HCT116 (cell line): ENCODE results near the gene GNB1. TPM values are rescaled to one million over a fixed set of nuclear protein-coding genes. Genes with fewer than 3 reads are reported as not detected.

Experiments
- ATAC-seq: fragments of 200-7000 bp; cut with Tn5 transposase; 2 replicates; pipeline ENCODE4 v1.9.1; 2020; ENCODE audit warnings: mild to moderate bottlenecking, moderate library complexity
- BruUV-seq: library from RNA; stranded (reverse); fragments of 400-500 nt; replicated peaks from 2 replicates; lab custom pipeline; 2021; lab: Mats Ljungman, UMichigan
- CTCF ChIA-PET: fragments of 300-600 bp; sonication (Branson Sonifier 250); formaldehyde crosslinking; loops from one replicate; lab custom pipeline; 2021; ENCODE audit warnings: antibody characterized with exemption; lab: Charles Lee
- POLR2A ChIA-PET: fragments of 300-600, 350-600 bp; sonication (Branson Sonifier 250); formaldehyde crosslinking; loops from one replicate; lab custom pipeline; 2021; ENCODE audit warnings: antibody characterized with exemption; lab: Charles Lee
- RAD21 ChIA-PET, 2 experiments: fragments of 300-600 bp; sonication (Branson Sonifier 250); formaldehyde crosslinking; loops; one replicate each; lab custom pipeline; 2023; ENCODE audit warnings: low total read pairs in 2 of 2; ENCODE audit not compliant: uncharacterized antibody in 2 of 2, unreplicated experiment in 2 of 2, low non-redundant PET in 1 of 2; lab: Charles Lee
- DNase-seq: peaks from one replicate; pipeline ENCODE4 v3.0.0-alpha.2; 2010; ENCODE audit warnings: low read depth, low spot score
- H2AFZ ChIP-seq: fragments of 200-600 bp; shearing (Covaris generic), sonication (generic); 2 replicates; pipeline ENCODE4 v1.6.1; 2017; ENCODE audit warnings: low read depth, mixed run types, mixed read lengths, antibody characterized with exemption, low read length; ENCODE audit not compliant: poor library complexity, severe bottlenecking
- H3K27ac ChIP-seq: 2 replicates; pipeline ENCODE4 v1.5.1; 2012; ENCODE audit warnings: low read depth, low read length
- H3K27me3 ChIP-seq: fragments of 200-600 bp; sonication (generic); 2 replicates; pipeline ENCODE4 v1.6.1; 2016; ENCODE audit warnings: mixed run types, low read length, mixed read lengths; ENCODE audit not compliant: insufficient read depth
- H3K36me3 ChIP-seq, 2 experiments: fragments of 200-500 bp in 1 of 2; fragments of 200-600 bp in 1 of 2; sonication (Bioruptor generic) in 1 of 2; sonication (generic) in 1 of 2; 2 replicates each; pipeline versions ENCODE4 v1.5.1 to v1.6.1; 2014 to 2016; ENCODE audit warnings: low read length in 2 of 2, inconsistent platforms in 1 of 2, mixed read lengths in 1 of 2, mixed run types in 1 of 2; ENCODE audit not compliant: insufficient read depth in 2 of 2, control insufficient read depth in 1 of 2
- H3K4me1 ChIP-seq, 2 experiments: fragments of 200-600 bp in 1 of 2; sonication (generic) in 1 of 2; 2 replicates each; pipeline versions ENCODE4 v1.5.1 to v1.6.1; 2012 to 2017; ENCODE audit warnings: low read length in 2 of 2, inconsistent platforms in 1 of 2, mild to moderate bottlenecking in 1 of 2, mixed read lengths in 1 of 2, mixed run types in 1 of 2, moderate library complexity in 1 of 2; ENCODE audit not compliant: insufficient read depth in 2 of 2, control insufficient read depth in 1 of 2
- H3K4me2 ChIP-seq: fragments of 200-600 bp; sonication (generic); 2 replicates; pipeline ENCODE4 v1.6.1; 2017; ENCODE audit warnings: mixed run types, low read length, mixed read lengths
- H3K4me3 ChIP-seq, 2 experiments: fragments of 200-600 bp in 1 of 2; sonication (generic) in 1 of 2; replicated peaks in 1 of 2; 2 replicates each; pipeline ENCODE4 v1.5.1; 2011 to 2016; ENCODE audit warnings: low read length in 2 of 2, control low read depth in 1 of 2, low read depth in 1 of 2, mild to moderate bottlenecking in 1 of 2, mixed read lengths in 1 of 2, mixed run types in 1 of 2
- H3K79me2 ChIP-seq: fragments of 200-600 bp; sonication (generic); 2 replicates; pipeline ENCODE4 v1.6.1; 2017; ENCODE audit warnings: mild to moderate bottlenecking, mixed run types, low read length, moderate library complexity, mixed read lengths; ENCODE audit not compliant: insufficient read depth
- H3K9ac ChIP-seq: fragments of 200-600 bp; sonication (generic); 2 replicates; pipeline ENCODE4 v1.6.1; 2016; ENCODE audit warnings: low read length, mixed read lengths
- H3K9me2 ChIP-seq: fragments of 200-600 bp; sonication (generic), shearing (Covaris generic); 2 replicates; pipeline ENCODE4 v1.6.1; 2017; ENCODE audit warnings: mixed run types, mild to moderate bottlenecking, moderate library complexity; ENCODE audit not compliant: insufficient read depth
- H3K9me3 ChIP-seq, 2 experiments: fragments of 200-500 bp in 1 of 2; fragments of 200-600 bp in 1 of 2; sonication (Bioruptor generic) in 1 of 2; sonication (generic) in 1 of 2; 2 replicates each; pipeline ENCODE4 v1.6.1; 2014 to 2017; ENCODE audit warnings: low read length in 2 of 2, mixed read lengths in 2 of 2, inconsistent platforms in 1 of 2, low read depth in 1 of 2, mild to moderate bottlenecking in 1 of 2, mixed run types in 1 of 2, moderate library complexity in 1 of 2; ENCODE audit not compliant: control insufficient read depth in 1 of 2, insufficient read depth in 1 of 2
- H4K20me1 ChIP-seq: fragments of 200-600 bp; sonication (generic), shearing (Covaris generic); 2 replicates; pipeline ENCODE4 v1.6.1; 2017; ENCODE audit warnings: mixed run types, mild to moderate bottlenecking, moderate library complexity; ENCODE audit not compliant: insufficient read depth
- ATF3 ChIP-seq: IDR thresholded peaks from 2 replicates; pipeline ENCODE4 v1.6.1; 2012
- CBX3 ChIP-seq: IDR thresholded peaks from 2 replicates; pipeline ENCODE4 v1.6.1; 2012; ENCODE audit warnings: low read depth
- CEBPB ChIP-seq: IDR thresholded peaks from 2 replicates; pipeline ENCODE4 v1.6.1; 2012; ENCODE audit warnings: low read depth
- CTCF ChIP-seq, 3 experiments: fragments of 200-600 bp in 1 of 3; sonication (generic) in 1 of 3; IDR thresholded peaks in 2 of 3; conservative IDR thresholded peaks in 1 of 3; 2 replicates each; pipeline ENCODE4 v1.5.1; 2012 to 2017; ENCODE audit warnings: low read depth in 2 of 3, low read length in 2 of 3, antibody characterized with exemption in 1 of 3, borderline replicate concordance in 1 of 3, control low read depth in 1 of 3, mild to moderate bottlenecking in 1 of 3, mixed read lengths in 1 of 3, mixed run types in 1 of 3, moderate library complexity in 1 of 3; ENCODE audit not compliant: insufficient read depth in 1 of 3
- EGR1 ChIP-seq: IDR thresholded peaks from 2 replicates; pipeline ENCODE4 v1.6.1; 2012; ENCODE audit warnings: low read depth
- ELF1 ChIP-seq: IDR thresholded peaks from 2 replicates; pipeline ENCODE4 v1.6.1; 2012; ENCODE audit warnings: low read depth, borderline replicate concordance
- FOSL1 ChIP-seq: IDR thresholded peaks from 2 replicates; pipeline ENCODE4 v1.6.1; 2012; ENCODE audit warnings: low read depth
- JUND ChIP-seq: IDR thresholded peaks from 2 replicates; pipeline ENCODE4 v1.6.1; 2012
- RAD21 ChIP-seq: IDR thresholded peaks from 2 replicates; pipeline ENCODE4 v1.6.1; 2012; ENCODE audit warnings: low read depth, mild to moderate bottlenecking
- TCF7L2 ChIP-seq: IDR thresholded peaks from 2 replicates; pipeline ENCODE4 v1.7.0; 2011; ENCODE audit warnings: borderline replicate concordance, inconsistent platforms; ENCODE audit not compliant: insufficient read depth, insufficient read length; ENCODE audit errors: extremely low read depth
- intact Hi-C: fragments of 100-400 bp; cut with micrococcal nuclease; formaldehyde crosslinking; loops from 2 replicates; pipeline ENCODE4 v1.10.0; 2022
- total RNA-seq: library from RNA; stranded (reverse); gene quantifications from one replicate; pipeline ENCODE4 v1.2.1, GENCODE V29; 2021; ENCODE audit not compliant: unreplicated experiment

GNB1 gene
- total RNA-seq, 1 experiment from 2014 or later: 371 TPM

GRCh38 chr1:1796466-1796865, 94.4 kb downstream of the GNB1 start:
- no peak for DNase-seq
- H2AFZ ChIP-seq: no peak overlapping the region
- H3K79me2 ChIP-seq: peaks cover 67% of the 10 kb centered on the region
- peaks cover 38 to 51% of the 10 kb centered on the region in 2 experiments for H3K36me3 ChIP-seq
- H3K4me2 ChIP-seq: no peak overlapping the region
- no peaks in the 10 kb centered on the region for H4K20me1 ChIP-seq
- no peaks in the 10 kb centered on the region for H3K27me3 ChIP-seq
- H3K4me1 ChIP-seq: no peaks in the 10 kb centered on the region
- H3K27ac ChIP-seq: no peak overlapping the region
- POLR2A ChIA-PET: no interaction called here
- H3K9ac ChIP-seq: no peak overlapping the region
- H3K9me2 ChIP-seq: no peaks in the 10 kb centered on the region
- H3K9me3 ChIP-seq: no peaks in the 10 kb centered on the region
- TF ChIP-seq FOSL1: no peak
- no peak for TF ChIP-seq TCF7L2
- TF ChIP-seq CEBPB: no peak
- no peak for TF ChIP-seq ATF3
- no peak for TF ChIP-seq CBX3
- no peak for TF ChIP-seq EGR1
- TF ChIP-seq CTCF (IDR thresholded peaks at IDR 0.05 in 2 of 3, conservative IDR thresholded peaks at IDR 0.05 in 1 of 3; ENCODE audit: borderline replicate concordance in 1 of 3, insufficient read depth in 1 of 3, low read depth in 2 of 3, low read length in 2 of 3): peak; percentile 4 to 45 (median 45); a peak in 4 of 6 replicates
- no peak for TF ChIP-seq JUND
- peak; percentile 52 for TF ChIP-seq RAD21
- no peak for TF ChIP-seq ELF1
- no TSS peak for BruUV-seq
- intact Hi-C loops: no loop called here
- peak; percentile 64 for ATAC-seq
- RAD21 ChIA-PET: no interaction called here
- H3K4me3 ChIP-seq: no peak overlapping the region
- CTCF ChIA-PET: interaction anchor here (0.7 kb wide), 1 partner anchor 10 kb away, joined by 4 read pairs; no protein-coding TSS in a partner anchor
